H1 (cell line): ENCODE data around the gene MMAA. TPM values are rescaled to one million over a fixed set of nuclear protein-coding genes. Genes with fewer than 3 reads are reported as not detected.

Experiments
- CBX8 ChIP-seq: fragments of 300-800, 300-1000 bp; sonication (generic); IDR thresholded peaks from 2 replicates; pipeline ENCODE4 v1.7.1; 2016; ENCODE audit warnings: low read depth, low read length, borderline replicate concordance
- EP300 ChIP-seq, 2 experiments: IDR thresholded peaks; 1 replicate in 1 of 2; 2 replicates in 1 of 2; pipeline ENCODE4 v1.6.1; 2011 to 2012; ENCODE audit warnings: low read depth in 2 of 2, low read length in 2 of 2, mild to moderate bottlenecking in 2 of 2, borderline replicate concordance in 1 of 2, inconsistent platforms in 1 of 2, moderate library complexity in 1 of 2
- KDM5A ChIP-seq: fragments of 200-600 bp; IDR thresholded peaks from 2 replicates; pipeline ENCODE4 v1.7.1; 2012; ENCODE audit warnings: mild to moderate bottlenecking, low read length, inconsistent platforms, mixed read lengths
- MAFK ChIP-seq: IDR thresholded peaks from 2 replicates; pipeline ENCODE4 v1.6.1; 2012; ENCODE audit warnings: low read depth, mild to moderate bottlenecking, improper control_type of control experiment, low read length
- PHF8 ChIP-seq: fragments of 200-600 bp; sonication (generic); conservative IDR thresholded peaks from 2 replicates; pipeline ENCODE4 v1.7.1; 2012; ENCODE audit warnings: low read depth, mild to moderate bottlenecking, inconsistent platforms, low read length, moderate library complexity
- POLR2AphosphoS5 ChIP-seq: IDR thresholded peaks from 2 replicates; pipeline ENCODE4 v1.6.1; 2011; ENCODE audit warnings: low read depth, low read length
- SP4 ChIP-seq: IDR thresholded peaks from 2 replicates; pipeline ENCODE4 v1.6.1; 2012; ENCODE audit warnings: low read length, inconsistent platforms
- TEAD4 ChIP-seq: IDR thresholded peaks from 2 replicates; pipeline ENCODE4 v1.6.1; 2012; ENCODE audit warnings: low read depth, low read length, inconsistent platforms, mixed read lengths
- ZNF274 ChIP-seq: IDR thresholded peaks from 2 replicates; pipeline ENCODE4 v1.7.0; 2012; ENCODE audit warnings: low read length, borderline replicate concordance; ENCODE audit errors: extremely low read depth
- polyA plus RNA-seq, 7 experiments: library from polyadenylated mRNA; depleted of rRNA in 3 of 7; stranded (reverse) in 5 of 7; unstranded in 2 of 7; fragments of >200 nt in 5 of 7; fragments of 200-250 nt in 2 of 7; gene quantifications; 1 replicate in 5 of 7; 2 replicates in 1 of 7; 4 replicates in 1 of 7; pipeline versions ENCODE4 v1.2.1 to v1.2.3, GENCODE V29; 2011 to 2013; ENCODE audit warnings: missing spikeins in 2 of 7, mixed read lengths in 2 of 7
- total RNA-seq: library from RNA; stranded (reverse); fragmentation: NEBNext Ultra II Directional; extraction: Animal tissue kit (Norgen Biotek cat#: 25700); gene quantifications from 2 replicates; pipeline ENCODE4 v1.2.1, GENCODE V29; 2021
- TF ChIP-seq, protein P1 (sequence below), 3 experiments: IDR thresholded peaks; 1 replicate in 2 of 3; 2 replicates in 1 of 3; pipeline versions ENCODE4 v1.5.1 to v1.6.1; 2011; ENCODE audit warnings: low read length in 3 of 3, mild to moderate bottlenecking in 3 of 3, inconsistent platforms in 2 of 3, low read depth in 1 of 3, moderate library complexity in 1 of 3; ENCODE audit not compliant: insufficient read depth in 1 of 3; ENCODE audit errors: control extremely low read depth in 1 of 3
- TF ChIP-seq, protein P2 (sequence below): IDR thresholded peaks from 2 replicates; pipeline ENCODE4 v1.6.1; 2012; ENCODE audit warnings: inconsistent platforms

The MMAA gene
- total and polyA plus RNA-seq, 2 of the 8 experiments (the other 6 are each of a cell fraction or from before 2014, with no cell fraction given), result 0.98 to 4.9 TPM

DNA sequence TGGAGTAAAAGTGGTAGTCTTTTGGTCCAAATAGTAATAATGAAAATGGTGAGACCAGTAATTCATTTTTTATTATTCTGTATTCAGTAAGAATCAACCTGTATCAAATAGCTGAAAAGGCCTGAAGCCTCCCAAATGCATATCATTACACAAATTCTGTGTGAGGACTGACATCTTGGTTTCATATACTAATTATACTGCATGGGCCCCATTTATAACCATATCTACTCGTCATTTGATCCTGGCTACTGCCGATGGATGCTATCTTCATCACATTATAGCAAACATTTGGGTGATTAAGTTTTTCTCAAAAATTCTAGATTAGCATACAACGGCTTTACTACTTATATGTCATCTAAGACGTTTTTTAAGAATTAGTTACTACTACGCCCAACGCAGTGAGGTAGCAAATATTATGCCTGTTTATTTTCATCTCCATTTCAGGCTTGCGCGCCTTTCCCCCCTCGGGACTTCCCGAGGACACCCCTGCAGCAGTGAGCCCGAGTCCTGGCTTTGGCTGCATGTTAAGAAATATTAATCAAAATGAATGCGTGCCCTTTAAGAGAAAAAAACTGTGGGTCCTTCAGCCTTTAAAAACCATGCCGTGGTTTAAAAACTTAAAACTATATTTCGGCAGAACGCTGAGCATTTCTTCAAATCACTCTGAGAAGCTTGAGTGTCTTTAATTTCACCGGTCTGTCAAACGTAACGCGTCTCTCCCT lies 814 bp upstream of the MMAA start (continued):
- TF ChIP-seq EP300 (IDR thresholded peaks at IDR 0.05; ENCODE audit: borderline replicate concordance in 1 of 2, low read depth in 2 of 2, low read length in 2 of 2), result no peak
- TF ChIP-seq PHF8, result no peak
- TF ChIP-seq, protein P1, sequence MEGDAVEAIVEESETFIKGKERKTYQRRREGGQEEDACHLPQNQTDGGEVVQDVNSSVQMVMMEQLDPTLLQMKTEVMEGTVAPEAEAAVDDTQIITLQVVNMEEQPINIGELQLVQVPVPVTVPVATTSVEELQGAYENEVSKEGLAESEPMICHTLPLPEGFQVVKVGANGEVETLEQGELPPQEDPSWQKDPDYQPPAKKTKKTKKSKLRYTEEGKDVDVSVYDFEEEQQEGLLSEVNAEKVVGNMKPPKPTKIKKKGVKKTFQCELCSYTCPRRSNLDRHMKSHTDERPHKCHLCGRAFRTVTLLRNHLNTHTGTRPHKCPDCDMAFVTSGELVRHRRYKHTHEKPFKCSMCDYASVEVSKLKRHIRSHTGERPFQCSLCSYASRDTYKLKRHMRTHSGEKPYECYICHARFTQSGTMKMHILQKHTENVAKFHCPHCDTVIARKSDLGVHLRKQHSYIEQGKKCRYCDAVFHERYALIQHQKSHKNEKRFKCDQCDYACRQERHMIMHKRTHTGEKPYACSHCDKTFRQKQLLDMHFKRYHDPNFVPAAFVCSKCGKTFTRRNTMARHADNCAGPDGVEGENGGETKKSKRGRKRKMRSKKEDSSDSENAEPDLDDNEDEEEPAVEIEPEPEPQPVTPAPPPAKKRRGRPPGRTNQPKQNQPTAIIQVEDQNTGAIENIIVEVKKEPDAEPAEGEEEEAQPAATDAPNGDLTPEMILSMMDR (IDR thresholded peaks at IDR 0.05; ENCODE audit: control extremely low read depth in 1 of 3, insufficient read depth in 1 of 3, low read depth in 1 of 3, low read length in 3 of 3), result no peak
- no peak for TF ChIP-seq KDM5A
- no peak for TF ChIP-seq CBX8
- no peak for TF ChIP-seq POLR2AphosphoS5
- no peak for TF ChIP-seq SP4
- no peak for TF ChIP-seq TEAD4
- TF ChIP-seq ZNF274, result no peak
- TF ChIP-seq MAFK, result no peak
- TF ChIP-seq, protein P2, sequence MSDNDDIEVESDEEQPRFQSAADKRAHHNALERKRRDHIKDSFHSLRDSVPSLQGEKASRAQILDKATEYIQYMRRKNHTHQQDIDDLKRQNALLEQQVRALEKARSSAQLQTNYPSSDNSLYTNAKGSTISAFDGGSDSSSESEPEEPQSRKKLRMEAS, result no peak
- TF ChIP-seq, all 59 proteins: peak for 0
